Skeletal muscle tissue (tissue), 4 donors: ENCODE data around the gene CMIP. TPM values are rescaled to one million over a fixed set of nuclear protein-coding genes. Genes with fewer than 3 reads are reported as not detected.

Source experiments
- H3K27ac ChIP-seq: one replicate; pipeline ENCODE4 v1.7.0; 2013; ENCODE audit warnings: mild to moderate bottlenecking, low read depth, low read length, inconsistent platforms
- H3K27me3 ChIP-seq, 3 donors: one replicate each; pipeline ENCODE4 v1.7.0; 2013; ENCODE audit warnings: low read length in 3 of 3; ENCODE audit not compliant: control insufficient read depth in 3 of 3, insufficient read depth in 3 of 3
- H3K36me3 ChIP-seq, 3 donors: one replicate each; pipeline ENCODE4 v1.7.0; 2013; ENCODE audit warnings: low read length in 3 of 3; ENCODE audit not compliant: control insufficient read depth in 3 of 3, insufficient read depth in 3 of 3
- H3K4me1 ChIP-seq, 3 donors: one replicate each; pipeline ENCODE4 v1.7.0; 2013; ENCODE audit warnings: low read length in 3 of 3, mild to moderate bottlenecking in 3 of 3; ENCODE audit not compliant: control insufficient read depth in 3 of 3, insufficient read depth in 3 of 3
- H3K4me3 ChIP-seq, 3 donors: one replicate each; pipeline ENCODE4 v1.7.0; 2013; ENCODE audit warnings: low read length in 3 of 3
- H3K9ac ChIP-seq, 3 donors: one replicate each; pipeline ENCODE4 v1.7.0; 2013; ENCODE audit warnings: low read length in 3 of 3, mild to moderate bottlenecking in 3 of 3, moderate library complexity in 2 of 3, low read depth in 1 of 3
- H3K9me3 ChIP-seq, 3 donors: one replicate each; pipeline ENCODE4 v1.7.0; 2013; ENCODE audit warnings: low read length in 3 of 3; ENCODE audit not compliant: control insufficient read depth in 3 of 3
- total RNA-seq: library from RNA; depleted of rRNA; stranded (reverse); fragments of >200 nt; gene quantifications from one replicate; pipeline ENCODE4 v1.2.3, GENCODE V29; 2014
- donor health status: Osteomylitis.

CMIP gene
- total RNA-seq, 1 donor from 2014 or later = 6.8 TPM

GRCh38 chr16:81578636-81579413 is 134.2 kb downstream of the CMIP start:
- H3K9ac ChIP-seq = no peak overlapping the region

GRCh38 chr16:81581107-81581506 is 136.5 kb downstream of the CMIP start:
- Histone ChIP-seq H3K27me3 (no peaks in the 10 kb centered on the region), H3K4me1 (no peaks in the 10 kb centered on the region), H3K9me3 (no peaks in the 10 kb centered on the region), H3K9ac (no peak overlapping the region), H3K4me3 (no peak overlapping the region), H3K27ac (no peak overlapping the region), H3K36me3 (peaks cover 0 to 3% (median 0%) of the 10 kb centered on the region in 3 donors)

More at GRCh38 chr16:81578636-81579413, 134.2 kb downstream of the CMIP start:
- Histone ChIP-seq H3K4me1 (no peaks in the 10 kb centered on the region), H3K9me3 (no peaks in the 10 kb centered on the region), H3K4me3 (no peak overlapping the region), H3K27ac (no peak overlapping the region), H3K27me3 (no peaks in the 10 kb centered on the region), H3K36me3 (peaks cover 0 to 3% (median 0%) of the 10 kb centered on the region in 3 donors)

GRCh38 chr16:81582655-81583441 is 138.2 kb downstream of the CMIP start:
- H3K9ac ChIP-seq = no peak overlapping the region
- no peaks in the 10 kb centered on the region for H3K9me3 ChIP-seq
- H3K27me3 ChIP-seq = no peaks in the 10 kb centered on the region
- no peaks in the 10 kb centered on the region for H3K4me1 ChIP-seq
- H3K36me3 ChIP-seq = no peaks in the 10 kb centered on the region
- H3K4me3 ChIP-seq = no peak overlapping the region
- H3K27ac ChIP-seq = no peak overlapping the region

- no peaks in the 10 kb centered on the region for H3K27me3 ChIP-seq
- H3K9ac ChIP-seq = no peak overlapping the region
- no peaks in the 10 kb centered on the region for H3K36me3 ChIP-seq
- H3K4me1 ChIP-seq = no peaks in the 10 kb centered on the region
- no peak overlapping the region for H3K27ac ChIP-seq
- H3K4me3 ChIP-seq = no peak overlapping the region
- H3K9me3 ChIP-seq = no peaks in the 10 kb centered on the region
Observed at GRCh38 chr16:81583893-81584631, 139.5 kb downstream of the CMIP start.

GRCh38 chr16:81585785-81586184 is 141.2 kb downstream of the CMIP start:
- Histone ChIP-seq H3K9ac (no peak overlapping the region), H3K27me3 (no peaks in the 10 kb centered on the region), H3K9me3 (no peaks in the 10 kb centered on the region), H3K27ac (no peak overlapping the region), H3K36me3 (no peaks in the 10 kb centered on the region), H3K4me1 (no peaks in the 10 kb centered on the region), H3K4me3 (no peak overlapping the region)

GRCh38 chr16:81586417-81586816 is 141.8 kb downstream of the CMIP start:
- Histone ChIP-seq H3K4me3 (no peak overlapping the region), H3K36me3 (no peaks in the 10 kb centered on the region), H3K27me3 (no peaks in the 10 kb centered on the region), H3K4me1 (peaks cover 0 to 2% (median 0%) of the 10 kb centered on the region in 3 donors), H3K9ac (no peak overlapping the region), H3K9me3 (no peaks in the 10 kb centered on the region), H3K27ac (no peak overlapping the region)

- no peak overlapping the region for H3K4me3 ChIP-seq
- peaks cover 0 to 4% (median 0%) of the 10 kb centered on the region in 3 donors for H3K4me1 ChIP-seq
- H3K36me3 ChIP-seq = no peaks in the 10 kb centered on the region
Observed at GRCh38 chr16:81586977-81587625, 142.5 kb downstream of the CMIP start.

GRCh38 chr16:81587626-81588160 is 143.1 kb downstream of the CMIP start:
- H3K9me3 ChIP-seq = no peaks in the 10 kb centered on the region
- no peak overlapping the region for H3K4me3 ChIP-seq
- no peak overlapping the region for H3K27ac ChIP-seq
- H3K27me3 ChIP-seq = no peaks in the 10 kb centered on the region
- H3K9ac ChIP-seq = no peak overlapping the region
- H3K36me3 ChIP-seq = no peaks in the 10 kb centered on the region
- H3K4me1 ChIP-seq = peaks cover 0 to 4% (median 0%) of the 10 kb centered on the region in 3 donors

More at GRCh38 chr16:81586977-81587625, 142.5 kb downstream of the CMIP start:
- H3K9me3 ChIP-seq = no peaks in the 10 kb centered on the region
- no peaks in the 10 kb centered on the region for H3K27me3 ChIP-seq
- no peak overlapping the region for H3K9ac ChIP-seq
- H3K27ac ChIP-seq = no peak overlapping the region

- Histone ChIP-seq H3K9ac (no peak overlapping the region), H3K4me3 (no peak overlapping the region), H3K36me3 (no peaks in the 10 kb centered on the region), H3K4me1 (peaks cover 0 to 4% (median 0%) of the 10 kb centered on the region in 3 donors), H3K27me3 (no peaks in the 10 kb centered on the region), H3K27ac (no peak overlapping the region), H3K9me3 (no peaks in the 10 kb centered on the region)
Observed at GRCh38 chr16:81588326-81589081, 143.9 kb downstream of the CMIP start.
